Measurements from ENCODE around the gene SEZ6L. TPM values are rescaled to one million over a fixed set of nuclear protein-coding genes. Genes with fewer than 3 reads are reported as not detected.

SEZ6L gene
- total RNA-seq, result not detected in 2 replicates

GRCh38 chr22:26169315-26170111, at the start of gene SEZ6L:
Gene SEZ6L (plus strand): TSS chr22:26169462. CDS start chr22:26169670, 208 bp downstream.

GRCh38 chr22:26428515-26429457, 259.5 kb downstream of the SEZ6L start, which contains the start of gene ASPHD2:
Gene ASPHD2 (plus strand): TSS chr22:26429260. CDS start chr22:26433616, 4,356 bp downstream.

All from smooth muscle cell of the umbilical artery (primary cell).